MCF 10A (cell line): Measurements from ENCODE around the gene RAPGEF5. TPM values are rescaled to one million over a fixed set of nuclear protein-coding genes. Genes with fewer than 3 reads are reported as not detected.

Source experiments
- BruUV-seq: library from RNA; stranded (reverse); fragments of 400-500 nt; replicated peaks from 2 replicates; lab custom pipeline; 2021; lab: Mats Ljungman, UMichigan
- CTCF ChIA-PET: fragments of 300-600 bp; sonication (Branson Sonifier 250); formaldehyde crosslinking; extraction: SDS; loops from one replicate; lab custom pipeline; 2021; ENCODE audit warnings: antibody characterized with exemption, inconsistent platforms; lab: Yijun Ruan, JAX
- POLR2A ChIA-PET: fragments of 300-600, 350-650 bp; sonication (Branson Sonifier 250); formaldehyde crosslinking; extraction: SDS; loops from one replicate; lab custom pipeline; 2020; ENCODE audit warnings: antibody characterized with exemption, inconsistent platforms; lab: Yijun Ruan, JAX
- DNase-seq: peaks from one replicate; pipeline ENCODE4 v3.0.0-alpha.2; 2018; ENCODE audit not compliant: unreplicated experiment
- H3K27ac Mint-ChIP-seq: one replicate; pipeline ENCODE4 v1.8.0; 2022; ENCODE audit warnings: mild to moderate bottlenecking, low read depth, mixed read lengths; ENCODE audit not compliant: unreplicated experiment
- H3K27me3 Mint-ChIP-seq: one replicate; pipeline ENCODE4 v1.8.0; 2022; ENCODE audit warnings: mixed read lengths; ENCODE audit not compliant: insufficient read depth, unreplicated experiment
- H3K36me3 Mint-ChIP-seq: one replicate; pipeline ENCODE4 v1.8.0; 2022; ENCODE audit warnings: mild to moderate bottlenecking, moderate library complexity, mixed read lengths; ENCODE audit not compliant: insufficient read depth, unreplicated experiment
- H3K4me1 Mint-ChIP-seq: one replicate; pipeline ENCODE4 v1.8.0; 2022; ENCODE audit warnings: mixed read lengths; ENCODE audit not compliant: insufficient read depth, unreplicated experiment
- H3K4me3 Mint-ChIP-seq: one replicate; pipeline ENCODE4 v1.8.0; 2022; ENCODE audit warnings: mild to moderate bottlenecking, moderate library complexity, mixed read lengths; ENCODE audit not compliant: unreplicated experiment
- H3K9me3 Mint-ChIP-seq: one replicate; pipeline ENCODE4 v1.8.0; 2022; ENCODE audit warnings: mixed read lengths; ENCODE audit not compliant: unreplicated experiment
- intact Hi-C: fragments of 100-400 bp; cut with micrococcal nuclease; formaldehyde crosslinking; loops from 2 replicates; pipeline ENCODE4 v1.14.1; 2022
- total RNA-seq: library from RNA; stranded (reverse); gene quantifications from 2 replicates; pipeline ENCODE4 v1.2.3, GENCODE V29; 2022
- TF ChIP-seq, protein P1 (sequence below): fragments of 200-600 bp; IDR thresholded peaks from one replicate; pipeline ENCODE4 v1.8.0; 2022; ENCODE audit warnings: antibody characterized with exemption, mild to moderate bottlenecking; ENCODE audit not compliant: unreplicated experiment

RAPGEF5 gene
- total RNA-seq, 1 experiment from 2014 or later: 1.9 TPM

DNA sequence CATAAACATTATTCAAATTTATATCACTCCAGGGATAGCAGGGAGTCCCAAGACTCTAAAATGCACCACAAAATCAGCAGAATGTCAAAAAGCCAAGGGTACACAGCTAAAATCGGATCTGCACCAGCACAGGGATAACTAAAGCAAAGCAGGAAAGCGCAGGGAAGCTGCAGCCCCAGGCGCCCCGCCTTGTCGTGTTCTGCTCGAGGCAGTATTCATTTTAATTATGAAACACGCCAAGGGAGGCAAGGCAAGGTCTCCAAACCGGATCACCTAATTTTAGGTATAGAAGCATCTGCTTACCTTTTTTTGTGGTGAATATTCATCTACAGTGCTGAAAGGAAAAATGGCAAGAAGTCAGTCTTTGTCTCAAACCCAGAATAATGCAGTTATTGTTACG is 199.4 kb downstream of the RAPGEF5 start:
- POLR2A ChIA-PET: no interaction called here
- DNase-seq: no peak
- CTCF ChIA-PET: interaction anchor here (0.6 kb wide), 1 partner anchor 303 kb away, joined by 8 read pairs; no protein-coding TSS in a partner anchor
- no TSS peak for BruUV-seq
- Mint-ChIP-seq H3K4me1 (peaks cover 11% of the 10 kb centered on the region), H3K4me3 (no peak overlapping the region), H3K27ac (no peak overlapping the region), H3K36me3 (no peaks in the 10 kb centered on the region), H3K27me3 (no peaks in the 10 kb centered on the region), H3K9me3 (no peaks in the 10 kb centered on the region)
- intact Hi-C loops: no loop called here
- TF ChIP-seq, protein P1, sequence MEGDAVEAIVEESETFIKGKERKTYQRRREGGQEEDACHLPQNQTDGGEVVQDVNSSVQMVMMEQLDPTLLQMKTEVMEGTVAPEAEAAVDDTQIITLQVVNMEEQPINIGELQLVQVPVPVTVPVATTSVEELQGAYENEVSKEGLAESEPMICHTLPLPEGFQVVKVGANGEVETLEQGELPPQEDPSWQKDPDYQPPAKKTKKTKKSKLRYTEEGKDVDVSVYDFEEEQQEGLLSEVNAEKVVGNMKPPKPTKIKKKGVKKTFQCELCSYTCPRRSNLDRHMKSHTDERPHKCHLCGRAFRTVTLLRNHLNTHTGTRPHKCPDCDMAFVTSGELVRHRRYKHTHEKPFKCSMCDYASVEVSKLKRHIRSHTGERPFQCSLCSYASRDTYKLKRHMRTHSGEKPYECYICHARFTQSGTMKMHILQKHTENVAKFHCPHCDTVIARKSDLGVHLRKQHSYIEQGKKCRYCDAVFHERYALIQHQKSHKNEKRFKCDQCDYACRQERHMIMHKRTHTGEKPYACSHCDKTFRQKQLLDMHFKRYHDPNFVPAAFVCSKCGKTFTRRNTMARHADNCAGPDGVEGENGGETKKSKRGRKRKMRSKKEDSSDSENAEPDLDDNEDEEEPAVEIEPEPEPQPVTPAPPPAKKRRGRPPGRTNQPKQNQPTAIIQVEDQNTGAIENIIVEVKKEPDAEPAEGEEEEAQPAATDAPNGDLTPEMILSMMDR: no peak

DNA sequence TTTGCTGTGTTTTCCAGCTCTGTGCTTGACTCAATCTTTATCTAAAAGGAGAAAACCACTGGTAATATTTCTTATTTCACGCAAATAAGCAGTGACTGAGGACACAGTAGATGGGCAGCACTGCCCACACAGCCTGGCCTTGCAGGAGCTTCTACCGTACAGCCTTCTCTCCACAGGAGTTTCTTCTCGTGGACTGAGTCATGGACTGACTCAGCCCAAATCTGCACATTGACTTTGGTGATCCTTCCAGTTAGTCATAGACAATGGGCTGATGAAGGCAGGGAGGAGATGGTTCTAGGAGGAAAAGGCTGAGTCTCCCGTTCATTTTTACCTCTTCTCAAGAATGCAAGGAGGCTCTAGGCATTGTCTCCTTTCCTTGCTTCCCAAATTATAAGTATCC is 200.7 kb downstream of the RAPGEF5 start:
- no peak overlapping the region for H3K4me3 Mint-ChIP-seq
- H3K36me3 Mint-ChIP-seq: no peaks in the 10 kb centered on the region
- no TSS peak for BruUV-seq
- ChIA-PET CTCF (interaction anchor here (2.4 kb wide), 1 partner anchor 46 kb away, joined by 7 read pairs; no protein-coding TSS in a partner anchor), POLR2A (interaction anchor here (1.3 kb wide), 1 partner anchor 9 kb away, joined by 5 read pairs; no protein-coding TSS in a partner anchor)
- peak; percentile 69 for DNase-seq
- TF ChIP-seq, protein P1: no peak
- no peaks in the 10 kb centered on the region for H3K9me3 Mint-ChIP-seq
- intact Hi-C loops: no loop called here
- no peak overlapping the region for H3K27ac Mint-ChIP-seq
- no peaks in the 10 kb centered on the region for H3K27me3 Mint-ChIP-seq
- H3K4me1 Mint-ChIP-seq: peaks cover 11% of the 10 kb centered on the region

DNA sequence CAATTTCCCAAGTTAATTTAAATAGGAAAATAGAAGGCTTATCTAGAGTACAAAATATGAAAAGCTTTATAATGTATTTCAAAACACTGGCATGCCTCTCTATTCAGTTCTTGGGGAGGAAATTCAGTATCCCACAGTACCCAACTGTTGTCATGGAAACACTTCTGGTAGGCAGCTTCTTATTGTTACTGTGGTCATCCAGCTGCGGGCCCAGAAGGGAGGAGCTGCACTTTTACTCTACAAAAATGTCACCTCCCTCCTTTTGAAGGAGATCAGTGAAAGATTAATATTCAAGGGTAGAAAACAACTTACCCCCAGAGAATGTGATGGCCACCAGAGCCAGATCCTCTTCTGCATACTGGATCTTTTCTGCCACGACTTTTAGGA is 202.8 kb downstream of the RAPGEF5 start:
- ChIA-PET POLR2A (interaction anchor here (1.3 kb wide), 1 partner anchor 54 kb away, joined by 3 read pairs; no protein-coding TSS in a partner anchor), CTCF (no interaction called here)
- intact Hi-C loops: no loop called here
- Mint-ChIP-seq H3K9me3 (no peaks in the 10 kb centered on the region), H3K4me1 (peaks cover 11% of the 10 kb centered on the region), H3K4me3 (no peak overlapping the region), H3K36me3 (no peaks in the 10 kb centered on the region), H3K27me3 (no peaks in the 10 kb centered on the region), H3K27ac (no peak overlapping the region)
- TF ChIP-seq, protein P1: no peak
- no TSS peak for BruUV-seq
- no peak for DNase-seq

DNA sequence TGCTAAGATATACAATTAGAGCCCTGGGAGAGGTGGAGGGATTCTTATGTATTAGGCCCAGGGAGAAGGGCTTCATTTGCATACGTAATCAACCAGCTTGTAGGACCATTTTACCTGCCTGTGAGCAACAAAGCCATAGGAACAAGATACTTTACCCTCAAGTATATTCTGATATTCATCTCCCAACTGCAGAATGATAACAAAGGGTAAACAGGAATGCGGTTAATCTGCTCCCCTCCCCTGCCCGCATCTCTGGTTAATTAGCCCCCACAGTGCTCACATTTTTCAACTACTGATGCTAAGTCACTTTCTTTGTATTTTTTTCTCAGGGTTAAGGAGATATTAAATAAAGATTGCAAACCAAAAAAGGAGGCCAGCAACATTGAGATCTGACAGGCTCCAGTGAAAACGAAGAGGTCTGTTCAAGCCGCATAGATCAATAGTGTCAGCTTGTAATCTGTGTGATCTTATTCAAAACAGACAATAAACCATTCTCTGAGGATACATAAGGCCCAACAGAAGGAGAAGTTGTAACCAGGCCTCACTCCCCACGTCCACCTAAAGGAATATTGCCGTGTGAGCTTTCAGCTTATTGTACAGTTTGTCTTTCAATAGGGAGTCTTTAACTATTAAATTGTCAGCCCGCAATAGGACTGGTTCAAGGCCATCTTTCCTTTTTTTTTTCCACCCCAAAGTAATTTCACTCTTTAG is 203.4 kb downstream of the RAPGEF5 start:
- POLR2A ChIA-PET: interaction anchor here (0.6 to 1.3 kb wide), 2 partner anchors 55 to 1868 kb away, joined by 3 read pairs; no protein-coding TSS in a partner anchor
- Mint-ChIP-seq H3K4me1 (peaks cover 11% of the 10 kb centered on the region), H3K9me3 (no peaks in the 10 kb centered on the region), H3K27ac (no peak overlapping the region), H3K4me3 (no peak overlapping the region), H3K27me3 (no peaks in the 10 kb centered on the region), H3K36me3 (no peaks in the 10 kb centered on the region)
- BruUV-seq: no TSS peak
- intact Hi-C loops: no loop called here
- no peak for DNase-seq
- TF ChIP-seq, protein P1: no peak
- CTCF ChIA-PET: no interaction called here
